ENCODE measurements around the gene GINS2.

DNA sequence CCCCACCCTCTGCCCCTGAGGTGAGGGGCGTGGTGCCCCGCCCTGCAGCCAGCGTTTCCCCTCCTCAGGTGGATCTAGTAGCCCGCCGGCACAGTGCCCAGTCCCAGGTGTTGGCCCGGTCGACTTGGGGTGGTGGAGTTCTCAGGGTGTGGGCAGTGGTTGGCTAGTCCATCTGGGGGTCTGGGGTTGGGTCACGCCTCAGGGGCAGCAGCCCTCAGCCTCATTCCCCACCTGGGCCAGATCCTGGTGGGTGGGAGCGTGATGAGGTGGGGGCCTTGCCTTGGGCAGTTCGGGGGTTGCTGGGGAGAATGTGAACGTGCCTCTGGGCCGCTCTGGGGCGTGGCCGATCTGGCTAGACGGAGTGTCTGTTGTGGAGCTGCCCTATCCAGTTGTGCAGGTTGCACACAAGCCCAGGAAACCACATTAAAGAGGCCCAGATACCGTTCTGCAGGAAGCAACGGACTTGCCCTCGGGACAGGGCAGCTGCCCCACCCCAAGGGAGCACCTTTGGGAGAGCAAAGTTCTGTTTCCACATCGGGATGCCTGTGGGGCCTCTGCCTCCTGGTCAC, 43.6 kb downstream of the GINS2 start:
- TF ChIP-seq, protein P1, sequence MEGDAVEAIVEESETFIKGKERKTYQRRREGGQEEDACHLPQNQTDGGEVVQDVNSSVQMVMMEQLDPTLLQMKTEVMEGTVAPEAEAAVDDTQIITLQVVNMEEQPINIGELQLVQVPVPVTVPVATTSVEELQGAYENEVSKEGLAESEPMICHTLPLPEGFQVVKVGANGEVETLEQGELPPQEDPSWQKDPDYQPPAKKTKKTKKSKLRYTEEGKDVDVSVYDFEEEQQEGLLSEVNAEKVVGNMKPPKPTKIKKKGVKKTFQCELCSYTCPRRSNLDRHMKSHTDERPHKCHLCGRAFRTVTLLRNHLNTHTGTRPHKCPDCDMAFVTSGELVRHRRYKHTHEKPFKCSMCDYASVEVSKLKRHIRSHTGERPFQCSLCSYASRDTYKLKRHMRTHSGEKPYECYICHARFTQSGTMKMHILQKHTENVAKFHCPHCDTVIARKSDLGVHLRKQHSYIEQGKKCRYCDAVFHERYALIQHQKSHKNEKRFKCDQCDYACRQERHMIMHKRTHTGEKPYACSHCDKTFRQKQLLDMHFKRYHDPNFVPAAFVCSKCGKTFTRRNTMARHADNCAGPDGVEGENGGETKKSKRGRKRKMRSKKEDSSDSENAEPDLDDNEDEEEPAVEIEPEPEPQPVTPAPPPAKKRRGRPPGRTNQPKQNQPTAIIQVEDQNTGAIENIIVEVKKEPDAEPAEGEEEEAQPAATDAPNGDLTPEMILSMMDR (conservative IDR thresholded peaks at IDR 0.05; ENCODE audit: low read length) = no peak
- TF ChIP-seq EZH2phosphoT487 (IDR thresholded peaks at IDR 0.05; ENCODE audit: borderline replicate concordance, low read depth, low read length) = no peak

Data from OCI-LY7 (cell line).